ENCODE data around the gene SPATA20.
A peak's percentile ranks its signal among the peaks of the same experiment; 100 is the strongest.

The SPATA20 gene

GRCh38 chr17:50602836-50603235, 55.9 kb downstream of the SPATA20 start:
- DNase-seq (ENCODE audit: low read depth in 2 of 2), result no peak
- TF ChIP-seq CTCF (IDR thresholded peaks at IDR 0.05; ENCODE audit: low read depth, low read length), result no peak
- no peak overlapping the region for H3K4me3 ChIP-seq (replicated peaks in 1 of 2; ENCODE audit: low read depth in 2 of 2, low read length in 2 of 2)

- no peak for DNase-seq (ENCODE audit: low read depth in 2 of 2)
- TF ChIP-seq CTCF (IDR thresholded peaks at IDR 0.05; ENCODE audit: low read depth, low read length), result no peak
- H3K4me3 ChIP-seq (replicated peaks in 1 of 2; ENCODE audit: low read depth in 2 of 2, low read length in 2 of 2), result no peak overlapping the region
Measured at GRCh38 chr17:50603340-50603739, 56.4 kb downstream of the SPATA20 start.

GRCh38 chr17:50604513-50604912, 57.5 kb downstream of the SPATA20 start:
- no peak overlapping the region for H3K4me3 ChIP-seq (replicated peaks in 1 of 2; ENCODE audit: low read depth in 2 of 2, low read length in 2 of 2)
- no peak for TF ChIP-seq CTCF (IDR thresholded peaks at IDR 0.05; ENCODE audit: low read depth, low read length)
- peak; percentile 20 to 94 for DNase-seq (ENCODE audit: low read depth in 2 of 2)

GRCh38 chr17:50605429-50605828, 58.5 kb downstream of the SPATA20 start:
- H3K4me3 ChIP-seq (replicated peaks in 1 of 2; ENCODE audit: low read depth in 2 of 2, low read length in 2 of 2), result no peak overlapping the region
- TF ChIP-seq CTCF (IDR thresholded peaks at IDR 0.05; ENCODE audit: low read depth, low read length), result no peak
- peak; percentile 10 to 56 for DNase-seq (ENCODE audit: low read depth in 2 of 2)
